DND-41 (cell line): ENCODE results near the gene NCAPG.

Source experiments
- ATAC-seq: fragments of 200-7000 bp; cut with Tn5 transposase; 3 replicates; pipeline ENCODE4 v1.9.1; 2021; ENCODE audit warnings: low read depth; ENCODE audit not compliant: insufficient read depth
- DNase-seq: peaks from one replicate; pipeline ENCODE4 v3.0.0-alpha.2; 2020
- H2AFZ ChIP-seq: 2 replicates; pipeline ENCODE4 v1.6.0; 2012; ENCODE audit warnings: low read depth, low read length
- H3K27ac ChIP-seq: 2 replicates; pipeline ENCODE4 v1.5.1; 2012; ENCODE audit warnings: low read length, inconsistent platforms
- H3K27me3 ChIP-seq: fragments of 200-600 bp; sonication (generic); 2 replicates; pipeline ENCODE4 v1.6.0; 2012; ENCODE audit warnings: low read length, mild to moderate bottlenecking, inconsistent platforms; ENCODE audit not compliant: insufficient read depth, poor library complexity
- H3K36me3 ChIP-seq: 2 replicates; pipeline ENCODE4 v1.5.1; 2012; ENCODE audit warnings: low read length, inconsistent platforms; ENCODE audit not compliant: insufficient read depth
- H3K4me1 ChIP-seq: 2 replicates; pipeline ENCODE4 v1.5.1; 2012; ENCODE audit warnings: mild to moderate bottlenecking, low read length; ENCODE audit not compliant: insufficient read depth
- H3K4me2 ChIP-seq: 2 replicates; pipeline ENCODE4 v1.6.0; 2012; ENCODE audit warnings: mild to moderate bottlenecking, moderate library complexity, low read length, inconsistent platforms; ENCODE audit not compliant: insufficient read depth
- H3K4me3 ChIP-seq, 2 experiments: fragments of 200-600 bp in 1 of 2; shearing (Covaris generic) in 1 of 2; 2 replicates each; pipeline ENCODE4 v1.5.1; 2012 to 2016; ENCODE audit warnings: inconsistent platforms in 2 of 2, low read length in 2 of 2, mild to moderate bottlenecking in 2 of 2, low read depth in 1 of 2, moderate library complexity in 1 of 2
- H3K79me2 ChIP-seq: 2 replicates; pipeline ENCODE4 v1.6.0; 2012; ENCODE audit warnings: low read length, inconsistent platforms; ENCODE audit not compliant: insufficient read depth
- H3K9ac ChIP-seq: 2 replicates; pipeline ENCODE4 v1.6.0; 2012; ENCODE audit warnings: low read depth, mild to moderate bottlenecking, inconsistent platforms, low read length, moderate library complexity
- H3K9me3 ChIP-seq: 2 replicates; pipeline ENCODE4 v1.5.1; 2012; ENCODE audit warnings: low read length, moderate library complexity, mild to moderate bottlenecking, inconsistent platforms; ENCODE audit not compliant: insufficient read depth, severe bottlenecking
- H4K20me1 ChIP-seq: 2 replicates; pipeline ENCODE4 v1.6.0; 2012; ENCODE audit warnings: low read length; ENCODE audit not compliant: insufficient read depth
- CTCF ChIP-seq: IDR thresholded peaks from 2 replicates; pipeline ENCODE4 v1.5.1; 2012; ENCODE audit warnings: borderline replicate concordance, low read length, moderate library complexity, mild to moderate bottlenecking; ENCODE audit not compliant: poor library complexity, severe bottlenecking; ENCODE audit errors: extremely low read depth
- EZH2 ChIP-seq: IDR thresholded peaks from 3 replicates; pipeline ENCODE4 v1.6.1; 2012; ENCODE audit warnings: borderline replicate concordance, low read depth, mild to moderate bottlenecking, moderate library complexity, low read length, inconsistent platforms; ENCODE audit not compliant: severe bottlenecking

Gene NCAPG

GRCh38 chr4:17805580-17806155 is 5.1 kb upstream of the NCAPG start:
- Histone ChIP-seq H3K27me3 (no peaks in the 10 kb centered on the region), H3K27ac (no peak overlapping the region), H4K20me1 (peaks cover 69% of the 10 kb centered on the region), H3K4me2 (peak overlapping the region; percentile 95; the same call in 1 of the 2 replicates), H2AFZ (no peak overlapping the region), H3K9ac (no peak overlapping the region), H3K36me3 (peaks cover 75% of the 10 kb centered on the region), H3K4me1 (peaks cover 32% of the 10 kb centered on the region), H3K4me3 (no peak overlapping the region), H3K79me2 (peaks cover 93% of the 10 kb centered on the region), H3K9me3 (no peaks in the 10 kb centered on the region)
- TF ChIP-seq CTCF (no peak), EZH2 (no peak)
- ATAC-seq: no peak
- DNase-seq: no peak

DNA sequence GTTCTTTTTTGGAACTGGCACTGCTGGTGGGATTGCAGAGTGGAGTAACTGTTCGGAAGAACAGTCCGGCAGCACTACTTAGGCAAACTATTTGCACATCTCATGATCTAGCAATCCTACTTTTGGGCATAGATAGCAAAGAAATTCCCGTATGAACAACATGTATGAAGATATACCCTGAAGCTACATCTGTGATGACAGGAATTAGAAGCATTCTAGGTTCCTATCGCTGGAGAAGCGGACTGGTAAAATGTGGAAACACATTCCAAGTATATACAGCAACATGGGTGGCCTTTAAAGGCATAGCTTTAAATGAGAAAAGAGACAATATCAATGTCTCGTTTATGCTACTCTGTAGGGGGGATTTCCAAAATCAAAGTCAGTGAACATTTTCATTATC is 3.3 kb upstream of the NCAPG start:
- Histone ChIP-seq H2AFZ (no peak overlapping the region), H3K36me3 (peaks cover 66% of the 10 kb centered on the region), H3K9ac (peak overlapping the region; percentile 92), H3K4me3 (peak overlapping the region; percentile 4 to 77; a peak in 3 of 4 replicates), H3K4me1 (peaks cover 36% of the 10 kb centered on the region), H3K27me3 (no peaks in the 10 kb centered on the region), H3K79me2 (peaks cover 98% of the 10 kb centered on the region), H4K20me1 (peaks cover 65% of the 10 kb centered on the region), H3K27ac (peak overlapping the region; percentile 23; the same call in 1 of the 2 replicates), H3K4me2 (peak overlapping the region; percentile 95), H3K9me3 (no peaks in the 10 kb centered on the region)
- DNase-seq (no peak), ATAC-seq (no peak)
- TF ChIP-seq EZH2 (no peak), CTCF (no peak)

- Histone ChIP-seq H2AFZ (no peak overlapping the region), H3K9me3 (no peaks in the 10 kb centered on the region), H3K79me2 (peaks cover 98% of the 10 kb centered on the region), H3K4me1 (peaks cover 57% of the 10 kb centered on the region), H4K20me1 (peaks cover 58% of the 10 kb centered on the region), H3K27me3 (no peaks in the 10 kb centered on the region), H3K27ac (peak overlapping the region; percentile 95), H3K4me3 (peak overlapping the region; percentile 59 to 77), H3K36me3 (peaks cover 63% of the 10 kb centered on the region), H3K9ac (peak overlapping the region; percentile 92), H3K4me2 (peak overlapping the region; percentile 95)
- no peak for ATAC-seq
- TF ChIP-seq EZH2 (no peak), CTCF (no peak)
- peak; percentile 23 for DNase-seq
Measured at GRCh38 chr4:17809667-17810066, 1.1 kb upstream of the NCAPG start.
